D721Med (cell line): Measurements from ENCODE around the gene CHSY1.

ENCODE experiments used
- DNase-seq: peaks from one replicate; pipeline ENCODE4 v3.0.0; 2011; ENCODE audit warnings: low spot score; ENCODE audit not compliant: insufficient read length
- FAIRE-seq: peaks from 2 replicates; lab custom pipeline; 2011; peaks lifted over from hg19 to GRCh38; lab: Jason Lieb, UNC
- TF ChIP-seq, protein P1 (sequence below): IDR thresholded peaks from 2 replicates; pipeline ENCODE4 v1.5.1; 2012; ENCODE audit warnings: mild to moderate bottlenecking, control low read depth; ENCODE audit not compliant: insufficient read depth; ENCODE audit errors: missing control alignments

Gene CHSY1

DNA sequence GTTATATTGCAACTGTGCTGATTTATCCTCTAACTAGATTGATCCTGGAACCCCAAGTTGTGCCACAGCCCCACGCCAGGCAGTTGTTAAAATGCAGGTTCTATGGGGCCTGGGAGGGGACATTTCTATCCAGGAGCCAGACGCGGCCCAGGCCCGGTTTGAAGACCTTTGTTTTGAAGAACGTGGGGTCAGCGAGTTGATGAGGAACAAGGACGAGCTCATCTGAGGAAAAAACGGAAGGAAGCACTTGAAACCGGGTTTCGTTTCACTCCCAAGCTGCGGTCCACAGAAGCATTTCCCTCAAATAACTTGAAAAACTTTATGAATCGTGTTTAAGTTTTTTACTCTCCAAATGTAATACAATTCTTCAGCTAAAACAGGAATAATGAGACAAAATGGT lies 76.4 kb downstream of the CHSY1 start:
- DNase-seq = no peak
- FAIRE-seq = no peak
- TF ChIP-seq, protein P1, sequence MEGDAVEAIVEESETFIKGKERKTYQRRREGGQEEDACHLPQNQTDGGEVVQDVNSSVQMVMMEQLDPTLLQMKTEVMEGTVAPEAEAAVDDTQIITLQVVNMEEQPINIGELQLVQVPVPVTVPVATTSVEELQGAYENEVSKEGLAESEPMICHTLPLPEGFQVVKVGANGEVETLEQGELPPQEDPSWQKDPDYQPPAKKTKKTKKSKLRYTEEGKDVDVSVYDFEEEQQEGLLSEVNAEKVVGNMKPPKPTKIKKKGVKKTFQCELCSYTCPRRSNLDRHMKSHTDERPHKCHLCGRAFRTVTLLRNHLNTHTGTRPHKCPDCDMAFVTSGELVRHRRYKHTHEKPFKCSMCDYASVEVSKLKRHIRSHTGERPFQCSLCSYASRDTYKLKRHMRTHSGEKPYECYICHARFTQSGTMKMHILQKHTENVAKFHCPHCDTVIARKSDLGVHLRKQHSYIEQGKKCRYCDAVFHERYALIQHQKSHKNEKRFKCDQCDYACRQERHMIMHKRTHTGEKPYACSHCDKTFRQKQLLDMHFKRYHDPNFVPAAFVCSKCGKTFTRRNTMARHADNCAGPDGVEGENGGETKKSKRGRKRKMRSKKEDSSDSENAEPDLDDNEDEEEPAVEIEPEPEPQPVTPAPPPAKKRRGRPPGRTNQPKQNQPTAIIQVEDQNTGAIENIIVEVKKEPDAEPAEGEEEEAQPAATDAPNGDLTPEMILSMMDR = no peak

DNA sequence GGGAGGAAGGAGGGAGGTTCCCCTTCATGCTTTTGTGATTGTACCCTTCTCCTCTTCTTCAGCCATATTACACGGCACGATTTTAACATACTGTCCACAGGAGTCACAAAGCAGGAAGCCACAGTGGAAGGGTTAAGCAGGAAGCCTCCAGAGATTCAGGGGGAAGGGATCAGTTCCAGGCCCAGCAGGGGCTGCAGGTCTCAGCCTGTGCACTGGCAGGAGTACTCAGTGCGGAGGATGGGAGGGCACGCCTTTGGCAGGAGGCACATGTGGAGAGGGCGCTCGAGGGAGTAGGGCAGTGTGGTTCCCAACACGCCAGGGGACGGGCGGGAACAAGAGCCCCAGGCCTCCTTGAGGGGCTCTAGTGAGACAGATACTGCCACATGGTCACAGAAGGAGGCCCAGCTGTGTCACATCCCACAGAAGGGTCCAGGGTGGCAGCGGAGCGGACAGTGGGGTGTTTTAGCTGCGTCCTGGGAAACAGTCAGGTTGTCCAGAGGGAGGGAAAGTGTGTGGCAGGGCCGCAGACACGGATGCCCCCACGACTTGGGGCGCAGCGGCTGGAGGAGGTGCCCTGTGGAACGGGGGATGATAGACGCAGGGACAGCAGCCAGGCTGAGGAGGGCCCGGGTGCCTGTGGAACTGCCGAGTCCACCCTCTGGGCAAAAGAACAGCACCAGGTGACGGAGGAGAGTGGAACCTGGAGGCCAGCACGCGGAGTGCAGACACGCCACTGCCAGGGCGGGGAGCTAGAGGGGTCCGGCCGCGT lies 77.5 kb downstream of the CHSY1 start:
- no peak for FAIRE-seq
- TF ChIP-seq, protein P1 = no peak
- DNase-seq = no peak

DNA sequence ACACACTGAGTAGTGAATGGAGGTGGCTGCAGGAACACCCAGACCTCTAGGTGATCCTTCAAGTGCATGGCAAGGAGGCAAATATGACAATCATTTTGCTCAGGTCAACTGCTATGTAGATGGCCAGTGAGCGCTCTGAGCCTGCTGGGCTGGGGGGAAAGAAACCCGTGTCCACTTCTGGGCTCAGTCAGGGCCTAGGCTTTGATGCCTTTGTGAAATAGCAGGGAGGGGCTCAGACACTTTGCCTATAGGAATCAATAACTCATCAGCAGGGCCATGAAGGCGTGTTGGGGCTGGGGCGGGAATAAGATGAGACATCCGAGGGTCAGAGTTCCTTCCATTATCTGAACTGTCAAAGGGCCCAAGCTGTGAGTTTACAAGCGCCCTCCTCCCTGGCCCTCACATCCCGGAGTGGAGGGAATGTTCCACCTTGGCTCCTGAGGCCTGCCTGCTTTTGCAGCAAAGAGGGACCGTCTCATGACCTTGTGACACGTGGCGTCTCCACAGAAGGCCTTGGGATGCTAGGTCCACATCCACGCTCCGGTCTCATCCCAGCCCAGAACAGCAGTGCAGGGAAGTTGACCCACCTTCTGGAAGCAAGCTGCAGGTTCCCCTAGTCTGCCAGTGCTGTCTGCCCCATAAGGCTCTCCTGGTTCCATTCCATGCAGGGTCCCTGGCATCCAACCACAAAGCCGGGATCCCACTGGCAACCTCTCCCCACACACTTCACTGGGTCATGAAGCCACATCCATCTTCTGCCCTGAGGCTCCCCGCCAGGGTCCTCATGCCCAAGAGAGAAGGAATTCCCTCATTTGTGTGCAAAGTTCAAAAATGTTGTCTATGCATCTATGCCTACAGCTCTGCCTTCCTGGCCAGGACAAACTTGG lies 78.4 kb downstream of the CHSY1 start:
- TF ChIP-seq, protein P1 = no peak
- DNase-seq = no peak
- no peak for FAIRE-seq

DNA sequence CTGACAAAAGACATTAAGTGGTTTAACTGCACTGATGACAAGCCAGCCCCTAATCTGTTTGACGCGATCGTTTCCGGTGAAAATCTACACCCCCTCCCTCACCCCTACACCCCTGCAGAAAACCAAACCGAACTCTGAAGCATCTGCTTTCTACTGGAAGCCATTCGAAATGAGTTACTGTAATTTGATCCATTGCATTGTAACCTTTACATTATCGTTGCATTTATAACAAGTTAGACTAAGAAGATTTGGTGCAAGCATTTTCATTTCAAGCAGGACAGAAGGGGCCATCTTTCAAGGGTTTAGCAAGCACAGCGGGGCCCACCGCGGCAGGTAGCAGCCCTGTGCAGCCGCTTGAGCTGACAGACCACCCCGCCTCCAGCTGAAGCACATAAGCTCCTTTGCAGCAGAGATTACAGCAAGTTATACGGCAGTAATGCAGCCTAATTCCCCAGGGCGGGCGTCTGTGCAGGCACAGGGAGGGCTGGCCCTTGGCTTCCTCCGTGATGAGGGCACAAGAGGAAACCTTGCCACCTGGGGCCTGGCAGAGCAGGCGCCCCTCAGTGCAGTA lies 79.3 kb downstream of the CHSY1 start:
- TF ChIP-seq, protein P1 = no peak
- FAIRE-seq (no peak), DNase-seq (peak; percentile 64)

DNA sequence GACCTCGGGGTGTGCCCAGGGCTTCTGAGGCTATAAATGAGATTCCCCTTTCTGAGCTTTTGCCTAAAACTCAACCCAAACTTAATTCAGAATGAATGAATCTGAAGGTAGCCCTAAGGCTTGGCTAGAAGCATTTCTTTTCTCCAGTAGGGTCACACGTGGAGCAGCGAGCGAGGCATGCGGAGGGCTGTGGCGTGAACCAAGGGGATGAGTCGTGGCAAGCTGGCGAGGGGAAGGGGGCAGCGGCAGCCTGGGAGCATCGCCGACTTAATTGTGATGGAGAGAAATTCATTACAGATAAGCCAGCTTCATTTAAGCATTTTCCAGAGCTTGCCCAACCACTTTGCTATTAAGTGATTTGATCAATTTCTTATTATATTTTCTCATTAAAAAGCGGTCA lies 79.9 kb downstream of the CHSY1 start:
- no peak for FAIRE-seq
- DNase-seq = no peak
- TF ChIP-seq, protein P1 = no peak

DNA sequence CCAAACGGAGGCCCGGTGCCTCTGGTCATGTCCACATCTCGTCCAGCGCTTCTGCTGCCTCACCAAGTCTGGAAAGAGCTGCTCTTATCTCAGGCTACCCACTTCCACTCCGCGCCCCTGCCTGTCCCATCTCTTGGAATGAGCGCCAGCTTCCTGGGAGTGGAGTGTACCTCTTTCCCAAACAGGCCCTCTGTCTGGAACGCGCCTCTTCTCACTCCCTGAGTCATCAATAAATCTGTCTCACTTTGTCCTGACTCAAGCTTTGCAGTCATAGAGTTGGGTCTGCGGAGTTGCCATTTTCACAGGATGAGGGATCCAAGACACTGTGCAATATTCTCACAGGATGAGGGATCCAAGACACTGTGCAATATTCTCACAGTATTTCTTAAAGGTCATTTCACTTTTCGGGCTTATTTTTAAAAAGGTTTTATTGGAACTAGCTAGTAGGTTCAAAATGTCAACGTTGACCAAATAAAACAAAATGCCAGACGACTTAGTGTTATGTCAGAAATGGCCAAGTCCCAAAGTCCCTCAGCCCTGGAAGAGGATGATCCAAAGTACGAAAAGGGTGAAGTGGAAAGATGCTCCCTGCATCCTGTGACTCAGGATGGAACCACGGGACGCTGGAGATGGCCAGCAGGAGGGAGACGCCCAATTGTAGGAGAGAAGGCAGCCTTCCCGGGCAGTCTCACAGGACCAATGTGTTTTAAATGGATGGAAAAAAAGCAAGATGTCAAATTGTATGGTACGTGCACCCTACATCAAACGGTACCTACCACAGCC lies 81.1 kb downstream of the CHSY1 start:
- TF ChIP-seq, protein P1 = no peak
- FAIRE-seq (no peak), DNase-seq (no peak)
